Naive B cell (primary cell): ENCODE measurements around the gene TFCP2L1. TPM values are rescaled to one million over a fixed set of nuclear protein-coding genes. Genes with fewer than 3 reads are reported as not detected.
"Not testable (repeated sequence)": the region's sequence is repeated elsewhere in the genome, so short reads cannot be mapped to it uniquely, and the experiment has no call there.

ENCODE experiments used
- ATAC-seq, 2 donors: fragments of 150-1000 bp; cut with Tn5 transposase; 2 replicates each; pipeline ENCODE4 v1.10.0; 2021; ENCODE audit warnings: low read depth in 2 of 2, mild to moderate bottlenecking in 2 of 2, moderate library complexity in 2 of 2
- DNase-seq: peaks from one replicate; pipeline ENCODE4 v3.0.0; 2022
- H3K27ac Mint-ChIP-seq, 6 donors: one replicate each; pipeline ENCODE4 v1.8.0; 2020 to 2022; ENCODE audit warnings: mild to moderate bottlenecking in 6 of 6, mixed read lengths in 6 of 6, moderate library complexity in 5 of 6, inconsistent platforms in 2 of 6
- H3K27me3 Mint-ChIP-seq, 3 donors: one replicate each; pipeline ENCODE4 v1.8.0; 2021 to 2022; ENCODE audit warnings: mixed read lengths in 3 of 3, mild to moderate bottlenecking in 1 of 3
- H3K36me3 Mint-ChIP-seq, 2 donors: one replicate each; pipeline ENCODE4 v1.8.0; 2020 to 2022; ENCODE audit warnings: mixed read lengths in 2 of 2, inconsistent platforms in 1 of 2, mild to moderate bottlenecking in 1 of 2
- H3K4me1 Mint-ChIP-seq, 3 donors: one replicate each; pipeline ENCODE4 v1.8.0; 2020 to 2022; ENCODE audit warnings: mixed read lengths in 3 of 3, inconsistent platforms in 1 of 3, mild to moderate bottlenecking in 1 of 3, moderate library complexity in 1 of 3
- H3K4me3 Mint-ChIP-seq, 8 donors: one replicate each; pipeline ENCODE4 v1.8.0; 2020 to 2022; ENCODE audit warnings: mild to moderate bottlenecking in 8 of 8, mixed read lengths in 8 of 8, moderate library complexity in 8 of 8, inconsistent platforms in 2 of 8
- H3K9me3 Mint-ChIP-seq, 7 donors: one replicate each; pipeline ENCODE4 v1.8.0; 2020 to 2022; ENCODE audit warnings: mixed read lengths in 7 of 7, mild to moderate bottlenecking in 5 of 7, inconsistent platforms in 2 of 7, moderate library complexity in 1 of 7
- polyA plus RNA-seq, 6 donors: library from polyadenylated mRNA; unstranded; fragments of 300-500 nt; fragmentation: Illumina TruSeq; gene quantifications; one replicate each; pipeline ENCODE4 v1.2.3, GENCODE V29; 2021; ENCODE audit warnings: low read depth in 6 of 6

TFCP2L1 gene
- polyA plus RNA-seq, 6 donors from 2014 or later, result not detected

GRCh38 chr2:121309323-121309722 is 24.3 kb upstream of the TFCP2L1 start:
- H3K27me3 Mint-ChIP-seq, result peaks cover 24 to 46% (median 46%) of the 10 kb centered on the region in 3 donors
- no peak for DNase-seq
- H3K4me1 Mint-ChIP-seq, result no peaks in the 10 kb centered on the region
- ATAC-seq, result no peak
- H3K27ac Mint-ChIP-seq, result peak overlapping the region in 1 of 6 donors; percentile 89
- H3K9me3 Mint-ChIP-seq, result peaks cover 0 to 8% (median 4%) of the 10 kb centered on the region in 7 donors
- H3K36me3 Mint-ChIP-seq, result no peaks in the 10 kb centered on the region
- H3K4me3 Mint-ChIP-seq, result no peak overlapping the region

- DNase-seq (no peak), ATAC-seq (no peak)
- no peaks in the 10 kb centered on the region for H3K4me1 Mint-ChIP-seq
- no peaks in the 10 kb centered on the region for H3K36me3 Mint-ChIP-seq
- peak overlapping the region in 1 of 6 donors; percentile 68 for H3K27ac Mint-ChIP-seq
- H3K27me3 Mint-ChIP-seq, result peaks cover 24 to 58% (median 56%) of the 10 kb centered on the region in 3 donors
- no peak overlapping the region for H3K4me3 Mint-ChIP-seq
- H3K9me3 Mint-ChIP-seq, result peaks cover 0 to 8% (median 4%) of the 10 kb centered on the region in 7 donors
Observed at GRCh38 chr2:121307048-121307447, 22.0 kb upstream of the TFCP2L1 start.

- H3K4me1 Mint-ChIP-seq, result no peaks in the 10 kb centered on the region
Observed at GRCh38 chr2:121304941-121305340, 19.9 kb upstream of the TFCP2L1 start.

GRCh38 chr2:121303531-121304263 is 18.7 kb upstream of the TFCP2L1 start:
- ATAC-seq, result no peak
- H3K27me3 Mint-ChIP-seq, result peaks cover 24 to 53% (median 47%) of the 10 kb centered on the region in 3 donors
- no peaks in the 10 kb centered on the region for H3K4me1 Mint-ChIP-seq
- H3K4me3 Mint-ChIP-seq, result no peak overlapping the region
- no peak overlapping the region for H3K27ac Mint-ChIP-seq
- no peaks in the 10 kb centered on the region for H3K36me3 Mint-ChIP-seq
- peaks cover 0 to 14% (median 3%) of the 10 kb centered on the region in 7 donors for H3K9me3 Mint-ChIP-seq
- no peak for DNase-seq

More at GRCh38 chr2:121304941-121305340, 19.9 kb upstream of the TFCP2L1 start:
- no peaks in the 10 kb centered on the region for H3K36me3 Mint-ChIP-seq
- no peak overlapping the region for H3K4me3 Mint-ChIP-seq
- no peak for DNase-seq
- peaks cover 0 to 14% (median 4%) of the 10 kb centered on the region in 7 donors for H3K9me3 Mint-ChIP-seq
- peaks cover 25 to 65% (median 60%) of the 10 kb centered on the region in 3 donors for H3K27me3 Mint-ChIP-seq
- H3K27ac Mint-ChIP-seq, result no peak overlapping the region
- no peak for ATAC-seq

GRCh38 chr2:121301190-121301589 is 16.2 kb upstream of the TFCP2L1 start:
- not testable (repeated sequence) for ATAC-seq, H3K4me3 Mint-ChIP-seq, DNase-seq, H3K9me3 Mint-ChIP-seq, H3K27ac Mint-ChIP-seq, H3K4me1 Mint-ChIP-seq, H3K36me3 Mint-ChIP-seq
- peaks cover 14 to 34% (median 27%) of the 10 kb centered on the region in 3 donors for H3K27me3 Mint-ChIP-seq

GRCh38 chr2:121298476-121298875 is 13.5 kb upstream of the TFCP2L1 start:
- Mint-ChIP-seq H3K36me3 (no peaks in the 10 kb centered on the region), H3K27me3 (peaks cover 6 to 24% (median 13%) of the 10 kb centered on the region in 3 donors), H3K4me3 (no peak overlapping the region), H3K9me3 (peaks cover 0 to 7% (median 0%) of the 10 kb centered on the region in 7 donors), H3K4me1 (no peaks in the 10 kb centered on the region), H3K27ac (no peak overlapping the region)
- no peak for ATAC-seq
- DNase-seq, result no peak

- not testable (repeated sequence) for DNase-seq, H3K36me3 Mint-ChIP-seq, H3K4me1 Mint-ChIP-seq, H3K9me3 Mint-ChIP-seq, H3K27ac Mint-ChIP-seq, ATAC-seq
- H3K4me3 Mint-ChIP-seq, result peak overlapping the region in 1 of 8 donors; percentile 40
- peaks cover 6 to 18% (median 12%) of the 10 kb centered on the region in 3 donors for H3K27me3 Mint-ChIP-seq
Observed at GRCh38 chr2:121297866-121298265, 12.9 kb upstream of the TFCP2L1 start.

GRCh38 chr2:121297217-121297830 is 12.3 kb upstream of the TFCP2L1 start:
- peak overlapping the region in 1 of 8 donors; percentile 40 for H3K4me3 Mint-ChIP-seq
- ATAC-seq (no peak), DNase-seq (no peak)
- H3K27ac Mint-ChIP-seq, result peak overlapping the region in 1 of 6 donors; percentile 37
- H3K27me3 Mint-ChIP-seq, result peaks cover 6 to 13% (median 7%) of the 10 kb centered on the region in 3 donors
- H3K9me3 Mint-ChIP-seq, result peaks cover 0 to 7% (median 0%) of the 10 kb centered on the region in 7 donors
- H3K4me1 Mint-ChIP-seq, result no peaks in the 10 kb centered on the region
- H3K36me3 Mint-ChIP-seq, result no peaks in the 10 kb centered on the region

GRCh38 chr2:121295911-121296650 is 11.1 kb upstream of the TFCP2L1 start:
- H3K9me3 Mint-ChIP-seq, result peaks cover 0 to 4% (median 0%) of the 10 kb centered on the region in 7 donors
- no peak for ATAC-seq
- H3K36me3 Mint-ChIP-seq, result no peaks in the 10 kb centered on the region
- peaks cover 0 to 11% (median 4%) of the 10 kb centered on the region in 3 donors for H3K27me3 Mint-ChIP-seq
- H3K4me1 Mint-ChIP-seq, result no peaks in the 10 kb centered on the region
- H3K4me3 Mint-ChIP-seq, result no peak overlapping the region
- no peak for DNase-seq
- no peak overlapping the region for H3K27ac Mint-ChIP-seq

- Mint-ChIP-seq H3K27me3 (peaks cover 0 to 9% (median 0%) of the 10 kb centered on the region in 3 donors), H3K4me3 (no peak overlapping the region), H3K4me1 (no peaks in the 10 kb centered on the region), H3K9me3 (peaks cover 0 to 4% (median 0%) of the 10 kb centered on the region in 7 donors), H3K27ac (no peak overlapping the region), H3K36me3 (no peaks in the 10 kb centered on the region)
- DNase-seq (no peak), ATAC-seq (no peak)
Observed at GRCh38 chr2:121294881-121295840, 10.2 kb upstream of the TFCP2L1 start.

GRCh38 chr2:121293450-121294325 is 8.7 kb upstream of the TFCP2L1 start:
- Mint-ChIP-seq H3K27ac (no peak overlapping the region), H3K4me1 (no peaks in the 10 kb centered on the region), H3K9me3 (peaks cover 0 to 4% (median 0%) of the 10 kb centered on the region in 7 donors), H3K4me3 (no peak overlapping the region), H3K36me3 (no peaks in the 10 kb centered on the region), H3K27me3 (peaks cover 0 to 9% (median 3%) of the 10 kb centered on the region in 3 donors)
- DNase-seq, result no peak
- ATAC-seq, result no peak

GRCh38 chr2:121291251-121291580 is 6.2 kb upstream of the TFCP2L1 start:
- Mint-ChIP-seq H3K4me3 (no peak overlapping the region), H3K4me1 (peaks cover 0 to 8% (median 0%) of the 10 kb centered on the region in 3 donors), H3K9me3 (peaks cover 0 to 3% (median 0%) of the 10 kb centered on the region in 7 donors), H3K27me3 (peaks cover 10 to 19% (median 12%) of the 10 kb centered on the region in 3 donors), H3K36me3 (no peaks in the 10 kb centered on the region), H3K27ac (peak overlapping the region in 1 of 6 donors; percentile 44)
- no peak for DNase-seq
- ATAC-seq, result no peak
